GM12874 (cell line): ENCODE data around the gene KANK2.

Source experiments
- CTCF ChIP-seq: IDR thresholded peaks from 2 replicates; pipeline ENCODE4 v1.5.1; 2011; ENCODE audit warnings: low read depth, mild to moderate bottlenecking, control low read depth, low read length, moderate library complexity; ENCODE audit not compliant: insufficient read depth

KANK2 gene

GRCh38 chr19:11182994-11183393 is 14.4 kb downstream of the KANK2 start:
- no peak for TF ChIP-seq CTCF

GRCh38 chr19:11181488-11181887 is 15.9 kb downstream of the KANK2 start:
- no peak for TF ChIP-seq CTCF

GRCh38 chr19:11180346-11180745 is 17.0 kb downstream of the KANK2 start:
- TF ChIP-seq CTCF = no peak

GRCh38 chr19:11179716-11180297 is 17.5 kb downstream of the KANK2 start:
- no peak for TF ChIP-seq CTCF

GRCh38 chr19:11177592-11177991 is 19.8 kb downstream of the KANK2 start:
- no peak for TF ChIP-seq CTCF

GRCh38 chr19:11176466-11177193 is 20.7 kb downstream of the KANK2 start:
- TF ChIP-seq CTCF = no peak

- no peak for TF ChIP-seq CTCF
Measured at GRCh38 chr19:11175920-11176319, 21.4 kb downstream of the KANK2 start.
